Mucosa of stomach (tissue), 1 donor: Measurements from ENCODE around the gene C3orf22.

ENCODE experiments used
- H3K27me3 ChIP-seq: one replicate; pipeline ENCODE4 v1.7.0; 2013; ENCODE audit warnings: mild to moderate bottlenecking, low read length; ENCODE audit not compliant: control insufficient read depth, insufficient read depth
- H3K36me3 ChIP-seq: one replicate; pipeline ENCODE4 v1.7.0; 2013; ENCODE audit warnings: low read length; ENCODE audit not compliant: control insufficient read depth, insufficient read depth
- H3K4me1 ChIP-seq: one replicate; pipeline ENCODE4 v1.7.0; 2013; ENCODE audit warnings: mild to moderate bottlenecking, low read length; ENCODE audit not compliant: control insufficient read depth, insufficient read depth
- H3K4me3 ChIP-seq: one replicate; pipeline ENCODE4 v1.7.0; 2013; ENCODE audit warnings: low read length
- H3K9ac ChIP-seq: one replicate; pipeline ENCODE4 v1.7.0; 2013; ENCODE audit warnings: mild to moderate bottlenecking, low read length, moderate library complexity
- H3K9me3 ChIP-seq: one replicate; pipeline ENCODE4 v1.7.0; 2013; ENCODE audit warnings: mild to moderate bottlenecking, low read length, moderate library complexity; ENCODE audit not compliant: control insufficient read depth
- donor health status: Pancreatic carcinoma.

C3orf22 gene

GRCh38 chr3:126512026-126512425, 46.7 kb downstream of the C3orf22 start:
- no peaks in the 10 kb centered on the region for H3K9me3 ChIP-seq
- H3K27me3 ChIP-seq, result no peaks in the 10 kb centered on the region
- no peaks in the 10 kb centered on the region for H3K4me1 ChIP-seq
- H3K4me3 ChIP-seq, result no peak overlapping the region
- H3K9ac ChIP-seq, result no peak overlapping the region
- H3K36me3 ChIP-seq, result no peaks in the 10 kb centered on the region

- Histone ChIP-seq H3K9me3 (no peaks in the 10 kb centered on the region), H3K36me3 (no peaks in the 10 kb centered on the region), H3K4me1 (no peaks in the 10 kb centered on the region), H3K4me3 (no peak overlapping the region), H3K27me3 (no peaks in the 10 kb centered on the region), H3K9ac (no peak overlapping the region)
These were observed 47.4 kb downstream of the C3orf22 start for GRCh38 chr3:126511291-126511690.

DNA sequence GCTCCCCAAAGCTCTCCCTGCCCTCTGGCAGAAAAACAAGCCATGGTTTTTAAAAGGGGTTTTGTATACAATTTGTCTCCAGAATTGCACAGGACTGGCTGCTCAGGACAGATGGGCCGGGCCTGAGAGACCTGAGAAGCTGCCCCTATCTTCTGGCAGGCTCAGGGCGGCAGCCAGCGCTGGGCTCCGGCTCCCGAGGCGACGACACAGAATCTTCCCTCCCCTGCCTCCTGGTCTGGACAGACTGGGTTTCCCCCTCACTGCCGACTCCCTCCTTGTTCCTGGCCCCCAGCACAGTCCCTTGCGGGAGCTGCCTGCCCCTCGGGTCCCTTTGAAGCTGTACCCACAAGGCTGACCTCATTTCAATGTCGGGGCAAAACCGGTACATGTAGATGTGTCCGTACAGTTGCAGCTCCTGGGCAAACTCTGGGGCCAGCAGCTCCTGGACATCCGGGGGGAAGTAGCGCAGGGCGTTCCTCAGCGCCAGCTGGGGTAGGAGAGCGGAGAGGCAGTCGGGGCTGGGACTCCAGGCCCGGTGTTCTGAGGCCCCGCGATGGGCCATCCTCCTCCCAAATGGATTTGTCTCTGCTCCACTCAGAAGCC, 48.3 kb downstream of the C3orf22 start:
- H3K4me1 ChIP-seq, result no peaks in the 10 kb centered on the region
- H3K4me3 ChIP-seq, result no peak overlapping the region
- no peaks in the 10 kb centered on the region for H3K27me3 ChIP-seq
- no peaks in the 10 kb centered on the region for H3K36me3 ChIP-seq
- H3K9me3 ChIP-seq, result no peaks in the 10 kb centered on the region
- no peak overlapping the region for H3K9ac ChIP-seq

DNA sequence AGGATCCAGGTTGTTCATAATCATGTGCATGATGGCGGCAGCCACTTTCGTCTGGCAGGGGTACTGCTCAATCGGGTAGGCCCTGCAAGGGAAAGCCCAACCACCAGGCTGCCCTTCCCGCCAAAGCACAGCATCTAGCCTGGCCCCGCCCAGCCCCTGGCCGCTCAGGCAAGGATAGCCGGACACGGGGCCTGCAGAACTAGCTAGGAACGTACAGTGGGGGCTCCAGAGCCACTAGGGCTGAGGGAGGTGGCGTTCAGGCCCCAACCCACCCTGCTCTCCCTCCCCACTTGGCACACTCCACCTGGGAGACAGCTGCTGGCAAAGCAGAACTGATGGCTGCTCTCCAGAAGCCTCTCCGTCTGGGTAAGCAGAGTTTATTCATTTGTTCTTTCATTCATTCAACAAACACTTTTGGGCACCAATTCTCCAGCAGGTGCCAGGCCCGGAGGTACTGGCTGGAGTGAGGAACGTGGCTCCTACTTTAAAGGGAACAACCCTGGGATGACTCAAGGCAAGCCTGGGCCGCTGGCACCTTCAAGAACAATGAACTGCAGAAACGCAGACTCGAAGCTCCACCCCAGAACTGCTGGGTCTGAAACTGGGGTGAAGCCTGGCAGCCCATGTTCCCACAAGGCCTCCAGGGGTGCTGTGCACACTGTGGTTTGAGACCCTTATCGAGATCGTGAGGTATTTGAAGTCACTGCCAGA, 49.0 kb downstream of the C3orf22 start:
- no peaks in the 10 kb centered on the region for H3K27me3 ChIP-seq
- no peak overlapping the region for H3K4me3 ChIP-seq
- H3K9ac ChIP-seq, result no peak overlapping the region
- no peaks in the 10 kb centered on the region for H3K9me3 ChIP-seq
- H3K4me1 ChIP-seq, result no peaks in the 10 kb centered on the region
- H3K36me3 ChIP-seq, result no peaks in the 10 kb centered on the region

DNA sequence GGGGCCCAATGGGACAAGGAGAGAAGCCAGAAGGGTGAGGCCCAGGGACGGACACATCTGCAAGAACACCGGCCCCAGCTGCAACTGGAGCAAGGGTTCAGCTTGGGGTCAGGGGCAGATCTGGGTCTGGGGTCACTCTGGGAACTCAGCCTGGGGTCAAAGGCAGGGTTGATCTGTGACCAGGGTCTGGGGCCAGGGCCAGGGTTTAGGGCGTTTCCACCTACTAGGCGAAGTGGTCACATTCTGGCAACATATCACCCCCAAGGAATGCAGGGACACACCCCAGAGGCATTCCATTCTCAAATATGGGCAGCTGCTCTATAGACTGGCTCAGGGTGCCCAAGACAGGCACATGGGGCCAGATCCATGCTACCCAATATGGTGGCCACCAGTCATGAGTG, 50.2 kb downstream of the C3orf22 start:
- no peaks in the 10 kb centered on the region for H3K36me3 ChIP-seq
- no peaks in the 10 kb centered on the region for H3K27me3 ChIP-seq
- H3K9me3 ChIP-seq, result no peaks in the 10 kb centered on the region
- H3K4me1 ChIP-seq, result no peaks in the 10 kb centered on the region
- no peak overlapping the region for H3K4me3 ChIP-seq
- no peak overlapping the region for H3K9ac ChIP-seq

GRCh38 chr3:126507886-126508285, 50.8 kb downstream of the C3orf22 start:
- Histone ChIP-seq H3K36me3 (no peaks in the 10 kb centered on the region), H3K4me1 (no peaks in the 10 kb centered on the region), H3K9me3 (no peaks in the 10 kb centered on the region), H3K9ac (no peak overlapping the region), H3K4me3 (no peak overlapping the region), H3K27me3 (no peaks in the 10 kb centered on the region)

- Histone ChIP-seq H3K4me1 (no peaks in the 10 kb centered on the region), H3K4me3 (no peak overlapping the region), H3K9me3 (no peaks in the 10 kb centered on the region), H3K9ac (no peak overlapping the region), H3K27me3 (no peaks in the 10 kb centered on the region), H3K36me3 (no peaks in the 10 kb centered on the region)
These were observed 55.0 kb downstream of the C3orf22 start for GRCh38 chr3:126503701-126504100.

- Histone ChIP-seq H3K27me3 (no peaks in the 10 kb centered on the region), H3K9ac (no peak overlapping the region), H3K4me3 (no peak overlapping the region), H3K36me3 (no peaks in the 10 kb centered on the region), H3K9me3 (no peaks in the 10 kb centered on the region), H3K4me1 (no peaks in the 10 kb centered on the region)
These were observed 56.1 kb downstream of the C3orf22 start for GRCh38 chr3:126502656-126503055.

DNA sequence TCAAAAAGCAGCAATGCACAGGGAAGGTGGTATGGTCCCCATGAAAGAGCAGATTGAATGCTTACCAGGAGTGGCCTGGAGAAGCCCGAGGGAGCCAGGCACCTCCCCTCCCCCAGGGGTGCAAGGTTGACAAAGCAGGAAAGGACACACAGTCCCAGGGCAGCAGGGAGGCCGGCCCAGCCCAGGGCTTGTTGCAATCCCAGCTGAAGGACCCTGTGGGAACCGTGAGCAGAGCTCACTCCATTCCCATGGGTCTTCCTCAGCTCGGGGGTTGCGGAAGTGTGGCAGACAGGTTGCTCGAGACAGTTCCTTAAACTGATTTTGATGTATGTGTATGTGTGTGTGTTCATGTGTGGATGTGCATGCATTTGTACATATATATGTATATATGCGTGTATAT, 57.0 kb downstream of the C3orf22 start:
- H3K4me3 ChIP-seq, result no peak overlapping the region

DNA sequence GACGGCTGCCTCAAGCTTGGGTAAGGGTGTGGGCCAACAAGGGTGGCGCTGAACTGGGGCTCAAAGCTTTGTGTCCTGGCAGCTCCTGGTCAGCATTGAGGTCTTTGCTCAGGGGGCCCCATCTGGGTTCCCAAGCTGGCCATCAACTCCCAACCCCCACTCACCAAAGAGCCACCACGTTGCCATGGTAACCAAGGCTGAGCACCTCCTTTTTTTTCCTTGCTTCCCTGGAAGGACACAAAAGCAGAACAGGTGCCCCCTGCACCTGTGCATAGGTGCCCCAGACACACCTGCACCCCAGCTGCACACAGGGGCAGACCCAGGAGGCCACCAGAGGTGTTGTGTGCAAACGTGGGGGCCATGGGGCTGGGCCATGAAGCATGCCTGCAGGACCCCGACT, 57.7 kb downstream of the C3orf22 start:
- no peaks in the 10 kb centered on the region for H3K9me3 ChIP-seq
- no peaks in the 10 kb centered on the region for H3K27me3 ChIP-seq
- H3K36me3 ChIP-seq, result no peaks in the 10 kb centered on the region
- H3K9ac ChIP-seq, result no peak overlapping the region
- no peaks in the 10 kb centered on the region for H3K4me1 ChIP-seq
- no peak overlapping the region for H3K4me3 ChIP-seq

More for the DNA sequence above, 57.0 kb downstream of the C3orf22 start:
- no peaks in the 10 kb centered on the region for H3K27me3 ChIP-seq
- no peaks in the 10 kb centered on the region for H3K4me1 ChIP-seq
- no peaks in the 10 kb centered on the region for H3K36me3 ChIP-seq
- H3K9me3 ChIP-seq, result no peaks in the 10 kb centered on the region
- no peak overlapping the region for H3K9ac ChIP-seq

DNA sequence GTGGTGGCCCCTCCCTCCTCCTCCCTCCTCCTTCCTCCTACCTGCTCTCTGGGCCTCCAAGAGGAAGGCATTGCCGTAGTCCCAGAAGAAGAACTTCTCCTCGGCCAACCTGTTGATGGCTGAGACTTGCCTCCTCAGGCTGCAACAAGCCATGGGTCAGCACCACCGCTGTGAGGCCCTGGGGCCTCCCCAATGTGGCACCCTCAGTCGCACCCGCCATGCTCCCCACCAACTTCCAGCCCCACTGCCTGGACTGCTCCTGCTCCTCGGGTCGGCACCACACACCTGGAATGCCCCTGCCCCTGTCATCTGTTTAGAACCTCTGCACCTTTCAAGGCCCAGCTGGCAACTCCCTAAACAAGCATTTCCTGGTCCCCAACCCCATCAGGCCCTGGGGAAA, 58.7 kb downstream of the C3orf22 start:
- Histone ChIP-seq H3K9me3 (no peaks in the 10 kb centered on the region), H3K27me3 (no peaks in the 10 kb centered on the region), H3K9ac (no peak overlapping the region), H3K4me1 (no peaks in the 10 kb centered on the region), H3K36me3 (no peaks in the 10 kb centered on the region), H3K4me3 (no peak overlapping the region)
